WTC11 (cell line): Measurements from ENCODE around the gene PAQR6. TPM values are rescaled to one million over a fixed set of nuclear protein-coding genes. Genes with fewer than 3 reads are reported as not detected.

Experiments
- ATAC-seq: fragments of 200-7000 bp; cut with Tn5 transposase; 2 replicates; pipeline ENCODE4 v1.10.0; 2021; ENCODE audit warnings: mild to moderate bottlenecking, moderate library complexity
- CTCF ChIA-PET: fragments of 300-600 bp; sonication (Branson Sonifier 250); formaldehyde crosslinking; loops from one replicate; lab custom pipeline; 2021; ENCODE audit warnings: antibody characterized with exemption; lab: Charles Lee
- POLR2A ChIA-PET: fragments of 350-600 bp; sonication (Branson Sonifier 250); formaldehyde crosslinking; loops from one replicate; lab custom pipeline; 2021; ENCODE audit warnings: antibody characterized with exemption; lab: Charles Lee
- DNase-seq: peaks from one replicate; pipeline ENCODE4 v3.0.0; 2021; ENCODE audit warnings: low spot score
- H3K27ac Mint-ChIP-seq: 2 replicates; pipeline ENCODE4 v1.8.0; 2021; ENCODE audit warnings: mixed read lengths
- H3K27me3 Mint-ChIP-seq: 2 replicates; pipeline ENCODE4 v1.8.0; 2021; ENCODE audit warnings: low read depth, mild to moderate bottlenecking, moderate library complexity, mixed read lengths
- H3K36me3 Mint-ChIP-seq: 2 replicates; pipeline ENCODE4 v1.8.0; 2021; ENCODE audit warnings: mixed read lengths
- H3K4me1 Mint-ChIP-seq: 2 replicates; pipeline ENCODE4 v1.8.0; 2022; ENCODE audit warnings: mixed read lengths
- H3K4me3 Mint-ChIP-seq: 2 replicates; pipeline ENCODE4 v1.8.0; 2021; ENCODE audit warnings: mild to moderate bottlenecking, moderate library complexity, mixed read lengths
- H3K9me3 Mint-ChIP-seq: 2 replicates; pipeline ENCODE4 v1.8.0; 2021; ENCODE audit warnings: mixed read lengths
- AFF4 ChIP-seq: sonication (generic); formaldehyde crosslinking; IDR thresholded peaks from 2 replicates; pipeline ENCODE4 v1.8.1; 2023; ENCODE audit warnings: mild to moderate bottlenecking, missing genetic modification reagents, borderline replicate concordance
- E2F1 ChIP-seq: sonication (generic); formaldehyde crosslinking; IDR thresholded peaks from 2 replicates; pipeline ENCODE4 v1.8.0; 2022; ENCODE audit warnings: mild to moderate bottlenecking, missing genetic modification reagents
- ELF4 ChIP-seq: sonication (generic); formaldehyde crosslinking; IDR thresholded peaks from 2 replicates; pipeline ENCODE4 v1.8.1; 2022; ENCODE audit warnings: low read depth, mild to moderate bottlenecking, moderate library complexity, missing genetic modification reagents
- GRHL2 ChIP-seq: fragments of 250-450 bp; sonication (Bioruptor Pico); IDR thresholded peaks from 2 replicates; pipeline ENCODE4 v1.8.0; 2022; ENCODE audit warnings: mild to moderate bottlenecking, moderate library complexity; ENCODE audit not compliant: insufficient replicate concordance, severe bottlenecking
- MLX ChIP-seq: sonication (generic); formaldehyde crosslinking; IDR thresholded peaks from 2 replicates; pipeline ENCODE4 v1.8.1; 2023; ENCODE audit warnings: mild to moderate bottlenecking, missing genetic modification reagents, moderate library complexity
- NFYB ChIP-seq: sonication (generic); formaldehyde crosslinking; conservative IDR thresholded peaks from 2 replicates; pipeline ENCODE4 v1.8.0; 2022; ENCODE audit warnings: low read depth, missing genetic modification reagents
- OVOL2 ChIP-seq: fragments of 250-450 bp; sonication (Bioruptor Pico); IDR thresholded peaks from 2 replicates; pipeline ENCODE4 v1.9.0; 2021; ENCODE audit warnings: mild to moderate bottlenecking, borderline replicate concordance
- PRRX2 ChIP-seq: fragments of 250-450 bp; sonication (Bioruptor Pico); IDR thresholded peaks from 2 replicates; pipeline ENCODE4 v1.8.0; 2021; ENCODE audit warnings: mild to moderate bottlenecking
- SMAD4 ChIP-seq: sonication (generic); formaldehyde crosslinking; IDR thresholded peaks from 2 replicates; pipeline ENCODE4 v1.8.0; 2022; ENCODE audit warnings: mild to moderate bottlenecking, missing genetic modification reagents
- SP1 ChIP-seq: sonication (generic); formaldehyde crosslinking; conservative IDR thresholded peaks from 2 replicates; pipeline ENCODE4 v1.8.1; 2022; ENCODE audit warnings: missing genetic modification reagents
- STAT6 ChIP-seq: sonication (generic); formaldehyde crosslinking; conservative IDR thresholded peaks from 2 replicates; pipeline ENCODE4 v1.8.1; 2023; ENCODE audit warnings: mild to moderate bottlenecking, low read depth, missing genetic modification reagents, moderate library complexity
- TEAD1 ChIP-seq: sonication (generic); formaldehyde crosslinking; IDR thresholded peaks from 2 replicates; pipeline ENCODE4 v1.8.0; 2022; ENCODE audit warnings: mild to moderate bottlenecking, missing genetic modification reagents
- ZBTB21 ChIP-seq: sonication (generic); formaldehyde crosslinking; IDR thresholded peaks from 2 replicates; pipeline ENCODE4 v1.8.1; 2023; ENCODE audit warnings: mild to moderate bottlenecking, missing genetic modification reagents, borderline replicate concordance
- ZNF138 ChIP-seq: sonication (generic); formaldehyde crosslinking; conservative IDR thresholded peaks from 2 replicates; pipeline ENCODE4 v1.8.1; 2022; ENCODE audit warnings: mild to moderate bottlenecking, moderate library complexity, missing genetic modification reagents
- ZNF232 ChIP-seq: sonication (generic); formaldehyde crosslinking; IDR thresholded peaks from 2 replicates; pipeline ENCODE4 v1.8.0; 2022; ENCODE audit warnings: mild to moderate bottlenecking, missing genetic modification reagents
- ZNF281 ChIP-seq: sonication (generic); formaldehyde crosslinking; IDR thresholded peaks from 2 replicates; pipeline ENCODE4 v1.8.0; 2023; ENCODE audit warnings: mild to moderate bottlenecking, missing genetic modification reagents
- ZNF396 ChIP-seq: fragments of 250-450 bp; sonication (Bioruptor Pico); IDR thresholded peaks from 2 replicates; pipeline ENCODE4 v1.8.0; 2021; ENCODE audit warnings: mild to moderate bottlenecking, moderate library complexity, borderline replicate concordance
- ZNF532 ChIP-seq: fragments of 250-450 bp; sonication (Bioruptor Pico); IDR thresholded peaks from 2 replicates; pipeline ENCODE4 v1.9.0; 2021; ENCODE audit warnings: mild to moderate bottlenecking, borderline replicate concordance
- ZSCAN18 ChIP-seq: fragments of 250-450 bp; sonication (Bioruptor Pico); IDR thresholded peaks from 2 replicates; pipeline ENCODE4 v2.1.2; 2022; ENCODE audit warnings: mild to moderate bottlenecking, moderate library complexity
- total RNA-seq: library from RNA; stranded (reverse); gene quantifications from 3 replicates; pipeline ENCODE4 v1.2.3, GENCODE V29; 2021

Gene PAQR6
- total RNA-seq, 1 experiment from 2014 or later: 5.9 TPM

- TF ChIP-seq GRHL2 (CRISPR knock-in tag) (no peak), PRRX2 (CRISPR knock-in tag) (no peak)
Observed at GRCh38 chr1:156241311-156241811, 6.5 kb downstream of the PAQR6 start (continued).

GRCh38 chr1:156238248-156238647 lies 9.6 kb downstream of the PAQR6 start:
- ATAC-seq: no peak
- Mint-ChIP-seq H3K9me3 (no peaks in the 10 kb centered on the region), H3K4me3 (no peak overlapping the region), H3K36me3 (peaks cover 41% of the 10 kb centered on the region), H3K4me1 (no peaks in the 10 kb centered on the region), H3K27ac (no peak overlapping the region), H3K27me3 (no peaks in the 10 kb centered on the region)
- ChIA-PET POLR2A (no interaction called here), CTCF (interaction anchor here (1.2 to 1.6 kb wide), 3 partner anchors 13 to 97 kb away, joined by 3 to 9 read pairs (median 5); no protein-coding TSS in a partner anchor)
- DNase-seq: no peak
- TF ChIP-seq ZNF232 (CRISPR knock-in tag): no peak
- no peak for TF ChIP-seq NFYB
- TF ChIP-seq ZNF396 (CRISPR knock-in tag): no peak
- no peak for TF ChIP-seq ELF4 (CRISPR knock-in tag)
- TF ChIP-seq ZNF532 (CRISPR knock-in tag): no peak
- TF ChIP-seq SMAD4: no peak
- no peak for TF ChIP-seq E2F1 (CRISPR knock-in tag)
- no peak for TF ChIP-seq MLX
- no peak for TF ChIP-seq ZNF138
- TF ChIP-seq ZBTB21: no peak
- TF ChIP-seq SP1 (CRISPR knock-in tag): no peak
- TF ChIP-seq ZSCAN18: no peak
- TF ChIP-seq AFF4 (CRISPR knock-in tag): no peak
- no peak for TF ChIP-seq ZNF281 (CRISPR knock-in tag)
- no peak for TF ChIP-seq TEAD1 (CRISPR knock-in tag)
- no peak for TF ChIP-seq STAT6 (CRISPR knock-in tag)
- no peak for TF ChIP-seq OVOL2
